ENCODE measurements around the gene NRTN. TPM values are rescaled to one million over a fixed set of nuclear protein-coding genes. Genes with fewer than 3 reads are reported as not detected.

The NRTN gene
- total RNA-seq, 1 donor from 2014 or later: 2.1 TPM

- H3K27me3 Mint-ChIP-seq: peaks cover 23% of the 10 kb centered on the region
- no peaks in the 10 kb centered on the region for H3K36me3 Mint-ChIP-seq (ENCODE audit: insufficient read depth)
- H3K9me3 Mint-ChIP-seq (ENCODE audit: low read depth): no peaks in the 10 kb centered on the region
- H3K27ac Mint-ChIP-seq: no peak overlapping the region
- DNase-seq (ENCODE audit: low spot score, unreplicated experiment): no peak
- TF ChIP-seq CTCF (IDR thresholded peaks at IDR 0.05; ENCODE audit: unreplicated experiment): no peak
- no peak overlapping the region for H3K4me3 Mint-ChIP-seq (ENCODE audit: low read depth)
- no peaks in the 10 kb centered on the region for H3K4me1 Mint-ChIP-seq (ENCODE audit: low read depth)
Measured at GRCh38 chr19:5857203-5858081, 52.6 kb downstream of the NRTN start.

DNA sequence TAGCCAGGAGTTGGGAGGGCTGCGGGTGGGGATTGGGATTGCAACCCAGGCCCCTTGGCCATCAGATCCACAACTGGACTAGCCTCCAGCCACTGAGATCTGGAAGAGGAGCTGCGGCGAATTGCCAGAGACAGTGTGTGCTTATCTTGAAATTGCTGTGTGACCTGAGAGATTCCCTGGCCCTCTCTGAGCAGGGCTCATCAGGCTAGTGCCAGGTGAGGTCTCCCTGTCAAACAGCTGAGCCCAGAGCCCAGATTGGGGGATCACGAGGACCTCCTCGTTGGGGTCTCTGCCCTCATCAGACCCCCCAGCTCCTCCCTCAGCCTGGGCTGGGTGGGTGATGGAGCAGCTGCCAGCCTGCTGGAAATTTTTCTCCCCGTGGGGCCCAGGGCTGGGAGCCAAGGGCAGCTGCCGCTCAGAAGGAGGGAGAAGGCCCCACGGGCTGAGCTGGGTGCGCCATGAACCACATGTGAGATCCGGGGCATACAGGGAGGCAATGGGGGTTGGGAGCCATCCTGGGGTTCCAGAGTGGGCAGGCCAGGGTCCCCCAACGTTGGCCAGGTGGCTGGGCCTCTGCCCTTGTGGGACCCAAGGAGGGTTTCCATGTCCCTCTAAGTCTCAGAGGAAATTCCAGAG, 58.3 kb downstream of the NRTN start:
- H3K4me1 Mint-ChIP-seq (ENCODE audit: low read depth): no peaks in the 10 kb centered on the region
- H3K27ac Mint-ChIP-seq: no peak overlapping the region
- H3K9me3 Mint-ChIP-seq (ENCODE audit: low read depth): no peaks in the 10 kb centered on the region
- peaks cover 22% of the 10 kb centered on the region for H3K27me3 Mint-ChIP-seq
- DNase-seq (ENCODE audit: low spot score, unreplicated experiment): no peak
- no peaks in the 10 kb centered on the region for H3K36me3 Mint-ChIP-seq (ENCODE audit: insufficient read depth)
- TF ChIP-seq CTCF (IDR thresholded peaks at IDR 0.05; ENCODE audit: unreplicated experiment): no peak
- no peak overlapping the region for H3K4me3 Mint-ChIP-seq (ENCODE audit: low read depth)

- H3K9me3 Mint-ChIP-seq (ENCODE audit: low read depth): no peaks in the 10 kb centered on the region
- no peak overlapping the region for H3K4me3 Mint-ChIP-seq (ENCODE audit: low read depth)
- no peak for DNase-seq (ENCODE audit: low spot score, unreplicated experiment)
- H3K4me1 Mint-ChIP-seq (ENCODE audit: low read depth): no peaks in the 10 kb centered on the region
- H3K27me3 Mint-ChIP-seq: peaks cover 22% of the 10 kb centered on the region
- no peaks in the 10 kb centered on the region for H3K36me3 Mint-ChIP-seq (ENCODE audit: insufficient read depth)
- no peak overlapping the region for H3K27ac Mint-ChIP-seq
- TF ChIP-seq CTCF (IDR thresholded peaks at IDR 0.05; ENCODE audit: unreplicated experiment): no peak
Measured at GRCh38 chr19:5864013-5864720, 59.3 kb downstream of the NRTN start.

GRCh38 chr19:5864725-5865486, 60.0 kb downstream of the NRTN start:
- H3K4me1 Mint-ChIP-seq (ENCODE audit: low read depth): no peaks in the 10 kb centered on the region
- no peak for DNase-seq (ENCODE audit: low spot score, unreplicated experiment)
- H3K9me3 Mint-ChIP-seq (ENCODE audit: low read depth): no peaks in the 10 kb centered on the region

More at GRCh38 chr19:5864725-5865486, 60.0 kb downstream of the NRTN start:
- Mint-ChIP-seq H3K27ac (peak overlapping the region; percentile 58), H3K27me3 (peaks cover 21% of the 10 kb centered on the region), H3K4me3 (ENCODE audit: low read depth) (no peak overlapping the region), H3K36me3 (ENCODE audit: insufficient read depth) (no peaks in the 10 kb centered on the region)
- TF ChIP-seq CTCF (IDR thresholded peaks at IDR 0.05; ENCODE audit: unreplicated experiment): peak; percentile 32
